Mammary epithelial cell (primary cell): ENCODE measurements around the gene UGT1A8.

Experiments used
- CTCF ChIP-seq, 2 donors: IDR thresholded peaks in 1 of 2; conservative IDR thresholded peaks in 1 of 2; 2 replicates each; pipeline ENCODE4 v1.5.1; 2011 to 2012; ENCODE audit warnings: inconsistent platforms in 2 of 2, low read length in 2 of 2, mild to moderate bottlenecking in 2 of 2, control low read depth in 1 of 2, low read depth in 1 of 2; ENCODE audit not compliant: insufficient read depth in 1 of 2; ENCODE audit errors: extremely low read depth in 1 of 2
- EZH2 ChIP-seq: IDR thresholded peaks from 2 replicates; pipeline ENCODE4 v1.6.1; 2012; ENCODE audit warnings: low read length, inconsistent platforms, borderline replicate concordance

GRCh38 chr2:233674995-233675394 is 57.6 kb downstream of the UGT1A8 start:
- TF ChIP-seq CTCF (conservative IDR thresholded peaks at IDR 0.05 in 1 of 2, IDR thresholded peaks at IDR 0.05 in 1 of 2; ENCODE audit: extremely low read depth in 1 of 2, insufficient read depth in 1 of 2, low read depth in 1 of 2, low read length in 2 of 2): peak in 1 of 2 donors; percentile 5
- TF ChIP-seq EZH2: no peak
